ENCODE measurements around the gene NRG3.
"Not testable (repeated sequence)": the region's sequence is repeated elsewhere in the genome, so short reads cannot be mapped to it uniquely, and the experiment has no call there.

Gene NRG3

GRCh38 chr10:82591421-82591820 is 716.4 kb downstream of the NRG3 start:
- no peak for DNase-seq (ENCODE audit: low spot score)

GRCh38 chr10:82597840-82598239 is 722.8 kb downstream of the NRG3 start:
- no peak for DNase-seq (ENCODE audit: low spot score)

DNA sequence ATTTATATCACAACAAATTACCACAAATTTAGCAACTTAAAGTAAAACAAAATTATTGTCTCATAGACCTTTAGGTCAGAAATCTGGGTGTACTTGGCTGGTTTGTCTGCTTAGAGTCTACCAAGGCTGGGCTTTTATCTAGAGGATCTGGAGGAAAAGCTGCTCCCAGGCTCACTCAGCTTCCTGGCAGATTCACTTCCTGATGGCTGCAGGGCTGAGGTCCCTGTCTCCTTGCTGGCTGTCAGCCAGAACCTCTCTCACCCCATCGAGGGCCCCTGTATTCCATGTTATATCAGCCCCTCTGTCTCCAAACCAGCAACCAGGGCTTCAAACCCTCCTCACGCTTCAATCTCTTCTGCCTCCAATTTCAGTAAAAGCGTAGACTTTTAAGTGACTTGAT is 734.9 kb downstream of the NRG3 start:
- no peak for DNase-seq (ENCODE audit: low spot score)

GRCh38 chr10:82618007-82618406 is 743.0 kb downstream of the NRG3 start:
- DNase-seq (ENCODE audit: low spot score): no peak

DNA sequence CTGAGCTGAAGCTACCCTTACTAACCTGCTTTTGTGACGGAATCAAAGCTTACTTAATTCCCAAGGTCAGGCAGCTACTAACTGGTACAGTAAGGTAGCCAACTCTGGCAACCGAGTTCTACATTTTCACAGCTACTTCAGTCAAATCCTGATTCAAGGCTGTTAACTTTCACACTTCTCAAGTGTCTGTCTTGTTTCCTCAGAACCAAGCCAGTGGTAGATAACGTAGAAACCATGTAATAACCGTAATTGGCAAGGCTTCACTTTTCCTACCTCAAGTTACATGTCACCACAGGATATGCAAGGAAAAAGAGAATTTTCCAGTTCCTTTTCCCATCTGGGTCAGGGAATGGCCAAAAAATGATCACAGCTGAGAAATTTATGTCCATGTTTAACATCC is 746.7 kb downstream of the NRG3 start:
- DNase-seq (ENCODE audit: low spot score): no peak

GRCh38 chr10:82622479-82622878 is 747.5 kb downstream of the NRG3 start:
- no peak for DNase-seq (ENCODE audit: low spot score)

GRCh38 chr10:82625512-82626189 is 750.7 kb downstream of the NRG3 start:
- DNase-seq (ENCODE audit: low spot score): no peak

DNA sequence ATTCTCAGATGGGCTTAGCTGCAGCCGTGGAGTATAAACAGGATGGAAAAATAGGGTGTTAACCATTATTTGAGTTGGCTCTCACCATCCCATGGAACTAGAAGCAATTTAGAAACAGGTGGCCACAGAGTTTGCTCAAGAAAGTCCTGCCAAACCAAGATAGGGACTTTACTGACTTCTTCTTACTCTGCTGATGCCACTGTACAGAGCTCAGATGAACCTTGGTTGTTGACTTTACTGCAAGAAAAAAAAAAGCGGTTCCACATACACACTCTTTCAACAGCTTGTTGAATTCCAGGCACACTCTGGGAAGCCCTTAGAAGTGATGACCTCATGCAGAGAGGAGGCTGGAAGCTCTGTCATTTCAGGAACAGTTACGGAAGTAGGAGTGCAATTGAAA is 753.4 kb downstream of the NRG3 start:
- no peak for DNase-seq (ENCODE audit: low spot score)

- DNase-seq (ENCODE audit: low spot score): no peak
Observed at GRCh38 chr10:82643076-82643475, 768.1 kb downstream of the NRG3 start.

DNA sequence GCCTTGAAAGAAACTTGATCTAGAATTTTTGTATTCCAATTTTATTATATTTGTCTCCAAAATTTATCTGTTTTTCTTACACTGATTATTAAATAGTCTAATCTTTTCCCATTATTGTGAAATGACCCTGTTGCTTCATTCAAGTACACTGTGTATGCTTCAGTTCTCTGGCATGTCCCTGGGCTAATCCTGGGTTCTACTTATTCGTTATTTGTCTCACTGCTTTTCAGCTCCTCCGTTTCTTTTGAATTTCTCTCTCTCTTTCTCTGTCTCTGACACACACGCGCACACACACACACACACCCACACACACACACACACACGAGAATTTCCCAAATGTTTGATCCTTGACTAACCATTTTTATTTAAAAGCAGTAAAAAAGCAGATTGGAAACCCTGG is 768.6 kb downstream of the NRG3 start:
- DNase-seq (ENCODE audit: low spot score): no peak

DNA sequence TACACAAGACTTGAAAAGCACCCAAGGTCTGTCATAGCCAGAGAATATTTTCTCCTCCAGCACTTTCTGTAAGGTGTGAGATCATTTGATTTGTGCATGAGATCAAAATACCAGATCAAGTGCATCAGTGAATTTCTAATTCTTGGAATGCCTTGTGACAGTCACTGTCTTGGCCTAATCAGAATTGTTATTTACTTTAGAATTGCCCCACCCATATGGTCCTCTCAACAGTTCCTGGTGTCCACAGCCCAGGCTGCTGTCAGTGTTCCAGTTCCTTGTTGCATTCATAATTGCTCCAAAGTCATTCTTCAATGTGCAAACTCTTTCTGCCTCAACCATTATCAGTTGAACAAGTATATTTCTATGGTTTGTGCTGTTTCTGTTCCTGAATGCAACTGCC is 770.2 kb downstream of the NRG3 start:
- no peak for DNase-seq (ENCODE audit: low spot score)

DNA sequence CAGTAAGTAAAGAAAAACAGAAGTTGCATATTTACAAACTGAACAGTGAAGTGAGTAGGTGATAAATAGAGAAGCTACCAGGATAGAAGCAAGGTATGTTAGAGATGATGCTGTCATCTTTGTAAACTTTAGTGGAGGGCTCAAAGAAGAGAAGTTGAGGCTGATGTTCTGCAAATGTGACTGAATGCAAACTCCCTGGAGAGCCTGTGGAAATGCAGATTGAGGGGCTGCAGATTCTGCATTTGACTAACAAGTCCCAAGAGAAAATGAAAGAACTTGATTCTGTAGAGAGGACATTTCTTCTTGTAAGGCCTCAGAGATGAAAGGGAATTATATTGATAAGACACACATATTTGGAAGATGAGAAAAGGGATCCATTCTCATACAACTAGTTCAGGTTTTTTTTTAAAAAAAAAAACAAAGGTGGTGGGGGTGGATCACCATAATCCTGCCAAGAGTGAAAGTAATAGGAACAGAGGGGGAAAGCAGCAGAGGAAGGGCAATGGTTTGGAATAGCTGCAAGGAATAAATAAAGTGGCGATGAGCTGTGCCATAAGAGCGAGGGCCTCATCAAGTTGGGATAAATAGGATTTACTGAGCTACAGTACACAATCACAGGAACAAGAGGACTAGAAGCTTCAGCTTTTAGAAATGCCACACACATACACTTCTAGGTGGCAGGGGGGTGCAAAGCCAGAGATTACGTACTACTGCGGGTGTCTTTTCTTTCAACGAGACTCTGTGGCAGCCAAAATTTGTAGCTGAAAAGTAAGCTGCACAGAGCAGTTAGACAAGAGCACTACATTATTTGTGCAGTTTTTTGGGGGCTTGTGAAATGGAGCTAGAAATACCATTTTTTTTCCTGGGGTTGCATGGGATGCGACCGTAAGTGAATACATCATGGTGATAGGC is 778.5 kb downstream of the NRG3 start:
- no peak for DNase-seq (ENCODE audit: low spot score)

- DNase-seq (ENCODE audit: low spot score): no peak
Observed at GRCh38 chr10:82660205-82660604, 785.2 kb downstream of the NRG3 start.

DNA sequence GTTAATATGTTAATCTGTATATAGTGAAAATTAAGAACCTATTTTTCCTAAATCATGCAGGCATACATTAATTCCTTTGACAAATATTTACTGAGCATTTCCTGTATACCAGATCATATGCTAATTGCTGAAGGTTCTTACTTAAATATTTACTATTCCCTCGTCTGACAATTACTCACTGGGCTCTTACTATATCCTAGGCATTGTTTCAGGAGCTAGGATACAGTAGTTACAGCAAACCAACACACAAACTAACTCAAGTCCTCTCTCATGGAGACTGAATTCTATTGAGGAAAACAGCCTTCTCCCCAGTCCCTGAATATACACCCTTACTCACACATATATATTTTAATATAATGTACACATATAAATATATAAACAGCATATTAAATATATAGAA is 786.0 kb downstream of the NRG3 start:
- no peak for DNase-seq (ENCODE audit: low spot score)

DNA sequence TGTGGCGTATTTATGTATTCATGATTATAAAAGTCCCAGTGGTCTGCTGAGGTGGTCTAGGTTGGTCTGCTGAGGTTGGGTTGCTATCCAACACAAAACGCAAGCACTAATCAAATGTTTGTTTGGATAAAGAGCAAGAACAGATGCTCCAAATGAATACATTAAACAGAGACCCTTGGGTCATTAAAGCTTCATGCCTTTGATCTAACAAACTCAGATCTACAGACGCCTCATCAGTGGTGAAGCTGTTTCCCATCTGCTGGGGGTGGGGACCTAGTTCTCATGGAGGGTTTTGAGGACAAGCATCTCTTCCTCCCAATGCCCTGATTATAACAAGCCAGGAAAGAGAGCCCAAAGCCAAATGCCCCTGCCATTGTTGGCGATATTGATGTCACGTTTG is 786.7 kb downstream of the NRG3 start:
- DNase-seq (ENCODE audit: low spot score): no peak

DNA sequence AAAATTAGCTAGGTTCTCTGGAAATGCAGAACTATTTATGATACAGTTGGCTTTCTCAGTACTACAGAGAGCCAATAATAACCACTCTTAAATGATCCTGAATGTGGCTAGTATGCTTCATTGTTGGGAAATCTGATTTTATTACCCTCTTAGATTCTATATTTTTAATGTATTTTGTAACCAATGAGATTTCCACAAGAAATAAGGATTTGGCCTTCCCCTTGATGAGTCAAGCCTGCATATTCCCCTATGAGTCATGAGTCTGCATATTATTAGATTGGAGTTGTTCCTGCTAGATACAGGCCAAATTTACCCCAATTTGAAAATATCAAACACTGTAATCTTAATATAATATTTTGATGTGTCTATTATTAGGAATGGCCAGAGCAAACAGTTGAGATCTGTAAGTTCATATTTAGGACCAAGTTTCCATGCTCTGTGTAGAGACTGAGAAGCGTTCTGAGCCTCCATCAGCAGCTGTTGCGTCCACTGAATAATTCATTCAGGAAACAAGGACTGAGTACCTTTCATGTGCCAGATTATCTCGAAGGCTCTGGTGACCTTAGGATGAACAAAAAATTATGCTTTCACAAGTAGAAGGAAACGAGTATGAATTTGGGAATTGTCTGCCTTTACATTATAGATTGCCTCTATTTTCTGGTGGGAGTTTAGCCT is 793.4 kb downstream of the NRG3 start:
- DNase-seq (ENCODE audit: low spot score): no peak

- no peak for DNase-seq (ENCODE audit: low spot score)
Observed at GRCh38 chr10:82674036-82674435, 799.0 kb downstream of the NRG3 start.

DNA sequence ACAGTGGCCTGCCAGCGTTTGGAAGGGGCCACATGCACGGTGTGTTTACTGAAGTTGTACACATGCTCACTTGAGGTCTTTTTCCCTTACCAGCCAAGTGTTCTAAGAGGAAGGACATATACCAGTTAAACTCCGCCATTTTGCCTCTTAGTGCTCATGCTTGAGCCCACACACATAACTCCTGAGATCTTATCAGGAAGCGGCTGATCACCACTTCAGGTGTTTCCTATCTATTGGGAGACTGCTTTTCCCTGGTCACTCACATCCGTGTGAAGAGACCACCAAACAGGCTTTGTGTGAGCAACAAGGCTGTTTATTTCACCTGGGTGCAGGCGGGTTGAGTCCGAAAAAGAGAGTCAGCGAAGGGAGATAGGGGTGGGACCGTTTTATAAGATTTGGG is 802.9 kb downstream of the NRG3 start:
- not testable (repeated sequence) for DNase-seq (ENCODE audit: low spot score)

DNA sequence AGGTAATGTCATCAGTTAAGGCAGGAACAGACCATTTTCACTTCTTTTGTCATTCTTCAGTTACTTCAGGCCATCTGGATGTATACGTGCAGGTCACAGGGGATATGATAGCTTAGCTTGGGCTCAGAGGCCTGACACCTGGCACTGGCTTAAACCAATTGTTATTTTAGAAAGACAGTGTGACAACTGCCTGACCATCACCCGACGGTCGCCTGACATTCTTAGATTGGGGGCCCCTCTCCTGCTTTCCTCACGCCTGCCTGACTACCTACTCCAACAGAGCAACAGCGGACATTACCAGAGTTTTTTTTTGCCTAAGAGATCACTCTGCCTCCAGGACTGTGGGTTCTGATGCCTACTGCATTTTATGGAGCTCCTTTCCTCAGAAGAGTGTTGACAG is 803.5 kb downstream of the NRG3 start:
- DNase-seq (ENCODE audit: low spot score): not testable (repeated sequence)

- DNase-seq (ENCODE audit: low spot score): no peak
Observed at GRCh38 chr10:82680608-82681007, 805.6 kb downstream of the NRG3 start.

- DNase-seq (ENCODE audit: low spot score): no peak
Observed at GRCh38 chr10:82683945-82684344, 809.0 kb downstream of the NRG3 start.

DNA sequence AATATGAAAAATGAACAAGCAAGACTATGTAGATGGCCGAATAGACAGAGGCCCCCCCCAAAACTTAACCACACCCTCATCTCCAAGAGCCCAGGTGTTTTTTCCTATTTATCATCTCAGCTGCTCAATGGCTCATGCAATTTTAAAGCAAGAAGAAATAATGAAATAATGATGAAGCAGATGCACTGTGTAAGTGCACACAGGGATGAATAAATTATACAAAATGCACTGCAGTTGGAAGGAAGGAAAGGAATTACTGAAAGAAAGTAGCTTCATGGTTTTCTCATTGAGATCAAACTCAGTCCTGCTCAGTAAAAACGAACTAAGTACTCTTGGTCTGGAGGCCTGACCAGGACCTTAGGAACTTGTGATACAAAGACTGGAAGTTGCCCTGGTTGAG is 810.1 kb downstream of the NRG3 start:
- no peak for DNase-seq (ENCODE audit: low spot score)

DNA sequence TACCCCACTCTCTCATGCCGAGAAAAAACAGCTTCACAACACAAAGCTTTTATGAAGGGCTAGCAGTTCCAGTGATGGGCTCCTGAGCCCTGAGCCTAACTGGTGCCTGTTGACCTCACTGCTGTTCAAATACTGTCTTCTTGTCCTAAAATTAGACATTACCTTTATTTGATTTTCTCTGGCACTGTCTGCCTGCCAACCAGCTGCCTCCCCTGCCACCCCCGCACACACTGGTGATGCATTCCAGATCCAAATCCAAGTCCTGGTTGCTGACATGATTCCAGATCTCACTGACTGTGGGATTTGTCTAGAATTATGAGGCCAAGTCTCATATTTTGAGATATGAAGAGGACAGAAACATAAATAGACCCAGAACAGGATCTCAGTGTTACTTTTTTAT is 816.2 kb downstream of the NRG3 start:
- no peak for DNase-seq (ENCODE audit: low spot score)

Measured in kidney capillary endothelial cell (primary cell).